Esophagus (tissue), 2 donors: ENCODE data around the gene MZB1. TPM values are rescaled to one million over a fixed set of nuclear protein-coding genes. Genes with fewer than 3 reads are reported as not detected.

Experiments used
- H3K27ac ChIP-seq, 2 donors: one replicate each; pipeline ENCODE4 v1.5.1; 2013; ENCODE audit warnings: low read depth in 2 of 2, mild to moderate bottlenecking in 2 of 2, inconsistent platforms in 1 of 2, low read length in 1 of 2, moderate library complexity in 1 of 2
- H3K27me3 ChIP-seq, 2 donors: one replicate each; pipeline ENCODE4 v1.6.1; 2013; ENCODE audit warnings: low read length in 2 of 2, control low read depth in 1 of 2, mild to moderate bottlenecking in 1 of 2; ENCODE audit not compliant: insufficient read depth in 2 of 2, control insufficient read depth in 1 of 2
- H3K36me3 ChIP-seq, 2 donors: one replicate each; pipeline ENCODE4 v1.6.1; 2013; ENCODE audit warnings: low read length in 1 of 2; ENCODE audit not compliant: control insufficient read depth in 2 of 2, insufficient read depth in 2 of 2
- H3K4me1 ChIP-seq, 2 donors: one replicate each; pipeline ENCODE4 v1.6.1; 2013; ENCODE audit warnings: low read length in 1 of 2; ENCODE audit not compliant: control insufficient read depth in 2 of 2, insufficient read depth in 2 of 2
- H3K4me3 ChIP-seq, 2 donors: one replicate each; pipeline ENCODE4 v1.5.1; 2013; ENCODE audit warnings: low read length in 2 of 2, mild to moderate bottlenecking in 2 of 2, low read depth in 1 of 2, moderate library complexity in 1 of 2
- H3K9me3 ChIP-seq, 2 donors: one replicate each; pipeline ENCODE4 v1.6.1; 2013; ENCODE audit warnings: mild to moderate bottlenecking in 2 of 2, low read depth in 1 of 2, low read length in 1 of 2, moderate library complexity in 1 of 2; ENCODE audit not compliant: control insufficient read depth in 2 of 2, insufficient read depth in 1 of 2
- WGBS, 2 donors: extraction: QIAGEN DNeasy Blood & Tissue Kit; methylation state at CpG; one replicate each; pipeline ENCODE4 v1.1.7; 2013; 5-methylcytosine and 5-hydroxymethylcytosine counted together
- polyA plus RNA-seq, 2 donors: library from polyadenylated mRNA; stranded (reverse); fragments of 200-250 nt; gene quantifications; one replicate each; pipeline ENCODE4 v1.2.3, GENCODE V29; 2013
- donor health status: healthy with polysubstance abuse.
- donor health status: Bipolar disorder and iron deficiency.

Gene MZB1
- polyA plus RNA-seq, 2 donors: 0.47 to 0.67 TPM

GRCh38 chr5:139342423-139342723 lies 47.3 kb downstream of the MZB1 start:
- H3K27ac ChIP-seq: peak overlapping the region; percentile 97 to 99
- H3K9me3 ChIP-seq: no peaks in the 10 kb centered on the region
- peak overlapping the region; percentile 83 to 92 for H3K4me3 ChIP-seq
- WGBS, 2 donors: 1% methylated on average over 16 of the region's 16 CpGs
- no peaks in the 10 kb centered on the region for H3K4me1 ChIP-seq
- no peaks in the 10 kb centered on the region for H3K27me3 ChIP-seq
- no peaks in the 10 kb centered on the region for H3K36me3 ChIP-seq

GRCh38 chr5:139341689-139342422 lies 47.9 kb downstream of the MZB1 start, which contains the start of gene PAIP2:
TSS of gene PAIP2 (plus strand) at chr5:139341854. CDS start at chr5:139363785, 21,931 bp downstream.
- H3K4me1 ChIP-seq: no peaks in the 10 kb centered on the region
- H3K27ac ChIP-seq: peak within 1 kb of the TSS; percentile 97 to 99
- H3K36me3 ChIP-seq: no peaks in the 10 kb centered on the region
- H3K9me3 ChIP-seq: no peaks in the 10 kb centered on the region
- 0% methylated on average over 61 to 66 of the region's 66 CpGs for WGBS, 2 donors
- peak within 1 kb of the TSS; percentile 83 to 92 for H3K4me3 ChIP-seq
- H3K27me3 ChIP-seq: no peaks in the 10 kb centered on the region

GRCh38 chr5:139341187-139341688 lies 48.5 kb downstream of the MZB1 start:
- Histone ChIP-seq H3K9me3 (no peaks in the 10 kb centered on the region), H3K27me3 (no peaks in the 10 kb centered on the region), H3K27ac (no peak overlapping the region), H3K4me3 (peak overlapping the region; percentile 83 to 92), H3K36me3 (no peaks in the 10 kb centered on the region), H3K4me1 (no peaks in the 10 kb centered on the region)
- 1 to 2% methylated on average over 17 of the region's 17 CpGs for WGBS, 2 donors

- H3K4me3 ChIP-seq: no peak overlapping the region
- no peaks in the 10 kb centered on the region for H3K4me1 ChIP-seq
- H3K9me3 ChIP-seq: no peaks in the 10 kb centered on the region
- no peaks in the 10 kb centered on the region for H3K36me3 ChIP-seq
- no peak overlapping the region for H3K27ac ChIP-seq
- H3K27me3 ChIP-seq: no peaks in the 10 kb centered on the region
- 84 to 87% methylated on average over 2 of the region's 2 CpGs for WGBS, 2 donors
Measured at GRCh38 chr5:139340051-139340450, 49.7 kb downstream of the MZB1 start.

Other genes with a start within 250 kb of the MZB1 start
- 10 to 100 TPM; 27.2 to 31.7 TPM for gene SIL1, start 191.5 kb downstream of the MZB1 start, polyA plus RNA-seq
- gene MATR3, start 96.2 kb downstream of the MZB1 start, polyA plus RNA-seq: 10 to 100 TPM; 54.3 to 77.2 TPM
- gene PAIP2, start 48.1 kb downstream of the MZB1 start, polyA plus RNA-seq: 10 to 100 TPM; 37.4 to 53.6 TPM
- under 1 TPM; 0.01 to 0.12 TPM for gene SLC23A1, start 6.6 kb downstream of the MZB1 start, polyA plus RNA-seq
- gene PROB1, start 5.2 kb upstream of the MZB1 start, polyA plus RNA-seq: under 1 TPM; 0.41 to 0.48 TPM
- 1 to 10 TPM; 5.9 to 6.0 TPM for gene SPATA24, start 14.2 kb upstream of the MZB1 start, polyA plus RNA-seq
- gene DNAJC18, start 49.6 kb upstream of the MZB1 start, polyA plus RNA-seq: 1 to 10 TPM; 2.2 to 2.4 TPM
- gene ECSCR, start 72.8 kb upstream of the MZB1 start, polyA plus RNA-seq: 10 to 100 TPM in 1 of 2 donors, 1 to 10 TPM in 1; 3.1 to 11.4 TPM
- under 1 TPM in 1 of 2 donors, not detected in 1; 0.02 TPM for gene SMIM33, start 81.1 kb upstream of the MZB1 start, polyA plus RNA-seq
- 10 to 100 TPM; 18.5 to 28.3 TPM for gene STING1, start 92.8 kb upstream of the MZB1 start, polyA plus RNA-seq
- gene UBE2D2, start 171.4 kb upstream of the MZB1 start, polyA plus RNA-seq: 10 to 100 TPM; 43.4 to 76.9 TPM